GM12801 (cell line): ENCODE data around the gene HOXA1.

Experiments used
- TF ChIP-seq, protein P1 (sequence below): IDR thresholded peaks from one replicate; pipeline ENCODE4 v1.5.1; 2011; ENCODE audit warnings: control low read depth; ENCODE audit not compliant: insufficient read length; ENCODE audit errors: extremely low read depth

HOXA1 gene

DNA sequence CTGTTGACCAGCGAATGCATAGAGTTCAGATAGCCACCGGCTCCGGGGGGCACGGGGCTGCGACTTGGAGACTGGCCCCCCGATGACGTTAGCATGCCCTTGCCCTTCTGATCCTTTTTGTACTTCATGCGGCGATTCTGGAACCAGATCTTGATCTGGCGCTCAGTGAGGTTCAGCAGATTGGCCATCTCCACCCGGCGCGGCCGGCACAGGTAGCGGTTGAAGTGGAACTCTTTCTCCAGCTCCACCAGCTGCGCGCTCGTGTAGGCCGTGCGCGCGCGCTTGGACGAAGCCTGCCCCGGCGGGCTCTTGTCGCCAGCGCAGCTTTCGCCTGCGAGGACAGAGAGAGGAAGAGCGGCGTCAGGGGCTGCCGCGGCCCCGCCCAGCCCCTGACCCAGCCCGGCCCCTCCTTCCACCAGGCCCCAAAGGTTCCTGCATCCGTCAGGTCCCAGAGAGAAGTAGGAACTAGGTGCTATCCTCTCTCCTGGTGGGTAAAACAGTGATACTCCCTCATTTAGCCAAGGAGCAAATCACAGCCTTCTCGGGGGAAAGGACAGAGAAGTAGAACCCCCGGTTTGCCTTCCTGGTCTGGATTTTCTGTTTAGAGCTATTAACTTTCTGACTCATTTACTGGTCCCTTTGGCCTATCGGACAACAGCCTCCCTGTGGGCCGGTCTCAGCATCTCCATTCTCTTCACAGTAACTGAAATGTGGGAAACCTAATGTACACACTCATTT lies 12.8 kb upstream of the HOXA1 start:
- TF ChIP-seq, protein P1, sequence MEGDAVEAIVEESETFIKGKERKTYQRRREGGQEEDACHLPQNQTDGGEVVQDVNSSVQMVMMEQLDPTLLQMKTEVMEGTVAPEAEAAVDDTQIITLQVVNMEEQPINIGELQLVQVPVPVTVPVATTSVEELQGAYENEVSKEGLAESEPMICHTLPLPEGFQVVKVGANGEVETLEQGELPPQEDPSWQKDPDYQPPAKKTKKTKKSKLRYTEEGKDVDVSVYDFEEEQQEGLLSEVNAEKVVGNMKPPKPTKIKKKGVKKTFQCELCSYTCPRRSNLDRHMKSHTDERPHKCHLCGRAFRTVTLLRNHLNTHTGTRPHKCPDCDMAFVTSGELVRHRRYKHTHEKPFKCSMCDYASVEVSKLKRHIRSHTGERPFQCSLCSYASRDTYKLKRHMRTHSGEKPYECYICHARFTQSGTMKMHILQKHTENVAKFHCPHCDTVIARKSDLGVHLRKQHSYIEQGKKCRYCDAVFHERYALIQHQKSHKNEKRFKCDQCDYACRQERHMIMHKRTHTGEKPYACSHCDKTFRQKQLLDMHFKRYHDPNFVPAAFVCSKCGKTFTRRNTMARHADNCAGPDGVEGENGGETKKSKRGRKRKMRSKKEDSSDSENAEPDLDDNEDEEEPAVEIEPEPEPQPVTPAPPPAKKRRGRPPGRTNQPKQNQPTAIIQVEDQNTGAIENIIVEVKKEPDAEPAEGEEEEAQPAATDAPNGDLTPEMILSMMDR: no peak

GRCh38 chr7:27107391-27108381 lies 11.9 kb upstream of the HOXA1 start:
- TF ChIP-seq, protein P1: no peak

DNA sequence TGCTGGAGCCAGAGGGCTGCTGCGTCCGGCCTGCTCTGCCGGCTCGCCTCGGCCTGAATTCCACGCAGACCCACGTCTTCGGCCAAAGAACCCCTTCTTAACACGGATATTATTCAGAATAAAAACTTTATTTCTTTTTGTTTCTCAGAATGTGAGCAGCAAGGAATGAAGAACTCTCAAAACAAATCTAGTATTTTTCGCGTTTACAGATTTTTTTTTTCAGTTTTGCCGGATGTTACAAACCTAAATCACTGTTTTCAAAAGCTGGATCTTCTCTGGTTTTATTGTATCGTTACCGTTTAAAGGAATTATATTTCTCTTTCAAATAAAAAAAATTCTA lies 11.1 kb upstream of the HOXA1 start:
- TF ChIP-seq, protein P1: no peak

GRCh38 chr7:27106181-27106900 lies 10.5 kb upstream of the HOXA1 start:
- TF ChIP-seq, protein P1: no peak

DNA sequence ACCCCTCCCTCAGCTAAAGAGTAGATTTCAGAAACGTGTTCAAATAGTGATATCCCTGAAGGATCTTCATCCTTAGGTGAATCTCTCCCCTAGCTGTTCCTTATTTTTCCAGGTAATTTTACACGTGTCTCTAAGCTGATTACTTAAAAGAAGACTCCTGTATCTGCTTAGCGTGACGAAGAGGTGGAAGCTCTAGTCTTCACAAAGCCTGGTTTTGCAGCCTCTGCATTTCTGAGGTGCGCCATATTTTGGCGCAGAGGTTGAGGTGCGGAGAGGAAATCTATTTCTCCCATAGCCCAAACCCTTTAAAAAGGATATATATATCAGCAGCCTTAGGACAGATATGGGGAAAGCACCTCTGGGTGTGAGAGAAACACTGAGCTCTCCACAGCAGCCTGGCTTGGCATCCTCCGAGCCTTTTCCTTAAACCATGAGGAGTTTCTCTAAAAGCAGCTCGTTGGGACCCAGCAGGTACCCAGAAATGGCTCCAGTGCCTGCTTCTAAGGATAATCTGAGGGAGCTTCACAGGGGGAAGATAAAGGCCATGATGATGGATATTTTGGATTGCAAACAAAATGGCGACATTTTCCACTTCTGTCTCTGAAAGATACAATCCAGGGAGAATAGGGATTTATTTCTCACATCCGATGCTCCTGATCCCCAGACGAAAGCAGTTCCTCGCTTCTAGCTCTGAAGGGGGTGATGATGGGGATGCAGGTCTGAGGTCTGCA lies 9.7 kb upstream of the HOXA1 start:
- TF ChIP-seq, protein P1: no peak

GRCh38 chr7:27104341-27105058 lies 8.7 kb upstream of the HOXA1 start:
- TF ChIP-seq, protein P1: no peak
